MM.1S (cell line): ENCODE data around the gene NFRKB.

Source experiments
- DNase-seq: peaks from one replicate; pipeline ENCODE4 v3.0.0-alpha.2; 2015
- H2AFZ ChIP-seq: fragments of 300-600 bp; sonication (generic); 2 replicates; pipeline ENCODE4 v1.6.0; 2016; ENCODE audit warnings: antibody characterized with exemption, low read length
- H3F3A ChIP-seq: fragments of 300-600 bp; sonication (generic); 2 replicates; pipeline ENCODE4 v1.6.1; 2016; ENCODE audit warnings: mild to moderate bottlenecking, antibody characterized with exemption, low read length, moderate library complexity, mixed read lengths; ENCODE audit not compliant: insufficient read depth
- H3K27ac ChIP-seq: fragments of 300-600 bp; sonication (generic); 2 replicates; pipeline ENCODE4 v1.5.1; 2016; ENCODE audit warnings: mild to moderate bottlenecking, low read length
- H3K27me3 ChIP-seq: fragments of 300-600 bp; sonication (generic); replicated peaks from 2 replicates; pipeline ENCODE4 v1.6.0; 2016; ENCODE audit warnings: low read length; ENCODE audit not compliant: insufficient read depth
- H3K36me3 ChIP-seq: fragments of 300-600 bp; sonication (generic); replicated peaks from 2 replicates; pipeline ENCODE4 v1.6.1; 2016; ENCODE audit warnings: mild to moderate bottlenecking, low read length, mixed read lengths; ENCODE audit not compliant: insufficient read depth
- H3K4me1 ChIP-seq: fragments of 300-600 bp; sonication (generic); 2 replicates; pipeline ENCODE4 v1.6.1; 2016; ENCODE audit warnings: low read length, mixed read lengths
- H3K4me2 ChIP-seq: fragments of 300-600 bp; sonication (generic); 2 replicates; pipeline ENCODE4 v1.6.0; 2016; ENCODE audit warnings: low read depth, low read length
- H3K4me3 ChIP-seq: fragments of 300-600 bp; sonication (generic); 2 replicates; pipeline ENCODE4 v1.5.1; 2016; ENCODE audit warnings: low read length, mixed read lengths
- H3K79me2 ChIP-seq: fragments of 300-600 bp; sonication (generic); 2 replicates; pipeline ENCODE4 v1.6.1; 2016; ENCODE audit warnings: mixed run types, low read length, mixed read lengths
- H3K9ac ChIP-seq: fragments of 300-600 bp; sonication (generic); 2 replicates; pipeline ENCODE4 v1.6.1; 2016; ENCODE audit warnings: low read length, mixed read lengths
- H3K9me2 ChIP-seq: fragments of 300-600 bp; sonication (generic); replicated peaks from 2 replicates; pipeline ENCODE4 v1.6.1; 2016; ENCODE audit warnings: mild to moderate bottlenecking, low read length, mixed read lengths; ENCODE audit not compliant: insufficient read depth
- H3K9me3 ChIP-seq: fragments of 300-600 bp; sonication (generic); replicated peaks from 2 replicates; pipeline ENCODE4 v1.6.1; 2016; ENCODE audit warnings: mild to moderate bottlenecking, low read length, mixed read lengths; ENCODE audit not compliant: insufficient read depth
- H4K20me1 ChIP-seq: fragments of 300-600 bp; sonication (generic); 2 replicates; pipeline ENCODE4 v1.6.1; 2016; ENCODE audit warnings: mild to moderate bottlenecking, low read length, moderate library complexity, mixed read lengths; ENCODE audit not compliant: insufficient read depth
- EZH2 ChIP-seq: fragments of 300-600 bp; sonication (generic); optimal IDR thresholded peaks from 2 replicates; pipeline ENCODE3; 2017; ENCODE audit warnings: low read depth, mild to moderate bottlenecking, antibody characterized with exemption, low read length, mixed read lengths
- EZH2phosphoT487 ChIP-seq: fragments of 300-600 bp; sonication (generic); IDR thresholded peaks from 2 replicates; pipeline ENCODE4 v1.6.1; 2018; ENCODE audit warnings: antibody characterized with exemption, low read length
- TF ChIP-seq, protein P1 (sequence below): fragments of 300-600 bp; sonication (generic); IDR thresholded peaks from 2 replicates; pipeline ENCODE4 v1.5.1; 2016; ENCODE audit warnings: antibody characterized with exemption, low read length, mixed read lengths

NFRKB gene

DNA sequence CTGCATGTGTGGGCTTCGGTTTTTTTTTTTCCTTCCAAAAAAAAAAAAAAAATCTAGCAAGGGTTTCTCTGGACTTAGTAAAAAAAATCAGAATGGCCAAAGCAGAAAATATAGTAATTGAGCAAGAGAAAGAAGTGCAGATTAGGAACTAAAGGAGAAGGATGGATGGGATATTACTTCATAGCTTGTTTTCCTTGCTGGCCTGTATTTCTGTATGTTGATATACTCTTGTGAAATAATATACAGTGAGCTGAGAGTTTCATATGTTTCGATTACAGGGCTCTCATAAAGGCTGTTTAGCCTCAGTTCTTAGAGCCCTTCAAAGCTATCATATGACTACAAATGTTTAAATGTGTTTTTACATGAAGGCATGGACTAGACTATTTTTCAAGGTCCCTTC is 34.3 kb upstream of the NFRKB start:
- no peak overlapping the region for H2AFZ ChIP-seq
- no peak overlapping the region for H3K9ac ChIP-seq
- H3K9me2 ChIP-seq = no peaks in the 10 kb centered on the region
- TF ChIP-seq, protein P1, sequence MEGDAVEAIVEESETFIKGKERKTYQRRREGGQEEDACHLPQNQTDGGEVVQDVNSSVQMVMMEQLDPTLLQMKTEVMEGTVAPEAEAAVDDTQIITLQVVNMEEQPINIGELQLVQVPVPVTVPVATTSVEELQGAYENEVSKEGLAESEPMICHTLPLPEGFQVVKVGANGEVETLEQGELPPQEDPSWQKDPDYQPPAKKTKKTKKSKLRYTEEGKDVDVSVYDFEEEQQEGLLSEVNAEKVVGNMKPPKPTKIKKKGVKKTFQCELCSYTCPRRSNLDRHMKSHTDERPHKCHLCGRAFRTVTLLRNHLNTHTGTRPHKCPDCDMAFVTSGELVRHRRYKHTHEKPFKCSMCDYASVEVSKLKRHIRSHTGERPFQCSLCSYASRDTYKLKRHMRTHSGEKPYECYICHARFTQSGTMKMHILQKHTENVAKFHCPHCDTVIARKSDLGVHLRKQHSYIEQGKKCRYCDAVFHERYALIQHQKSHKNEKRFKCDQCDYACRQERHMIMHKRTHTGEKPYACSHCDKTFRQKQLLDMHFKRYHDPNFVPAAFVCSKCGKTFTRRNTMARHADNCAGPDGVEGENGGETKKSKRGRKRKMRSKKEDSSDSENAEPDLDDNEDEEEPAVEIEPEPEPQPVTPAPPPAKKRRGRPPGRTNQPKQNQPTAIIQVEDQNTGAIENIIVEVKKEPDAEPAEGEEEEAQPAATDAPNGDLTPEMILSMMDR = no peak
- no peak for TF ChIP-seq EZH2phosphoT487
- TF ChIP-seq EZH2 = no peak
- H3K9me3 ChIP-seq = no peaks in the 10 kb centered on the region
- DNase-seq = no peak
- H4K20me1 ChIP-seq = no peaks in the 10 kb centered on the region
- no peak overlapping the region for H3K27ac ChIP-seq
- no peak overlapping the region for H3K4me3 ChIP-seq
- H3K27me3 ChIP-seq = no peaks in the 10 kb centered on the region
- no peaks in the 10 kb centered on the region for H3K36me3 ChIP-seq
- H3F3A ChIP-seq = no peaks in the 10 kb centered on the region
- no peak overlapping the region for H3K4me2 ChIP-seq
- no peaks in the 10 kb centered on the region for H3K79me2 ChIP-seq
- H3K4me1 ChIP-seq = no peaks in the 10 kb centered on the region

GRCh38 chr11:129928923-129929692 is 33.7 kb upstream of the NFRKB start:
- Histone ChIP-seq H3K27me3 (no peaks in the 10 kb centered on the region), H3K4me2 (no peak overlapping the region), H2AFZ (no peak overlapping the region), H3K4me1 (no peaks in the 10 kb centered on the region), H3K36me3 (no peaks in the 10 kb centered on the region), H3K4me3 (no peak overlapping the region), H3K79me2 (no peaks in the 10 kb centered on the region), H3K9me2 (no peaks in the 10 kb centered on the region), H3F3A (no peaks in the 10 kb centered on the region), H3K27ac (no peak overlapping the region), H4K20me1 (no peaks in the 10 kb centered on the region), H3K9ac (no peak overlapping the region), H3K9me3 (no peaks in the 10 kb centered on the region)
- TF ChIP-seq EZH2phosphoT487 (no peak), EZH2 (no peak)
- TF ChIP-seq, protein P1 = no peak
- no peak for DNase-seq

DNA sequence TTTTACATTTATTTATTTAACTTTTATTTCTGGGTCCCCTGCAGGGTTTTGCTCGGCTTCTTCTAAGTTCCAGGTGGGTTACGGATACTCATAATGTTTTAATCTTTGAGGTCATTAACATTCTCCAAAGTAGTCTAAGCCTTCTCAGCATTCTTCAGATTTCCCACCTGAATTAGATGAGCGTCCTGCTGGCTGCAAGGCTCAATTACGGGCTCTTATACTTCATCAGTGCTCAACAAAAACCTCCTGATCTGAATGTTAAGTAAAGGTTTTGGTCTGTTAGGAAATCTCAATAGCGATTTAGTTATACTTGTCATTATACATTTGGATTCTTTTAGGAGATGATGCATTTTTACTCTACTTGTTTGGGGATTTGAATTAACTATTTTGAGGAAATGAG is 27.3 kb upstream of the NFRKB start:
- H3K9me3 ChIP-seq = no peaks in the 10 kb centered on the region
- H3K27me3 ChIP-seq = no peaks in the 10 kb centered on the region
- no peaks in the 10 kb centered on the region; the same call in 1 of the 2 replicates for H3K4me1 ChIP-seq
- H3K27ac ChIP-seq = no peak overlapping the region
- H3F3A ChIP-seq = no peaks in the 10 kb centered on the region
- no peak for DNase-seq
- TF ChIP-seq EZH2 = no peak
- TF ChIP-seq, protein P1 = no peak
- H3K9ac ChIP-seq = no peak overlapping the region
- no peaks in the 10 kb centered on the region for H3K79me2 ChIP-seq
- no peaks in the 10 kb centered on the region for H4K20me1 ChIP-seq
- no peak overlapping the region for H3K4me2 ChIP-seq
- H3K36me3 ChIP-seq = no peaks in the 10 kb centered on the region
- H3K4me3 ChIP-seq = no peak overlapping the region
- no peak overlapping the region for H2AFZ ChIP-seq
- no peaks in the 10 kb centered on the region for H3K9me2 ChIP-seq
